HG02885 (cell line): ENCODE results near the gene HRK.

ENCODE experiments used
- ATAC-seq: cut with Tn5 transposase; IDR thresholded peaks from one replicate; pipeline ENCODE4 v1.9.1; 2021; ENCODE audit warnings: mild to moderate bottlenecking; ENCODE audit not compliant: unreplicated experiment, poor library complexity

The HRK gene

DNA sequence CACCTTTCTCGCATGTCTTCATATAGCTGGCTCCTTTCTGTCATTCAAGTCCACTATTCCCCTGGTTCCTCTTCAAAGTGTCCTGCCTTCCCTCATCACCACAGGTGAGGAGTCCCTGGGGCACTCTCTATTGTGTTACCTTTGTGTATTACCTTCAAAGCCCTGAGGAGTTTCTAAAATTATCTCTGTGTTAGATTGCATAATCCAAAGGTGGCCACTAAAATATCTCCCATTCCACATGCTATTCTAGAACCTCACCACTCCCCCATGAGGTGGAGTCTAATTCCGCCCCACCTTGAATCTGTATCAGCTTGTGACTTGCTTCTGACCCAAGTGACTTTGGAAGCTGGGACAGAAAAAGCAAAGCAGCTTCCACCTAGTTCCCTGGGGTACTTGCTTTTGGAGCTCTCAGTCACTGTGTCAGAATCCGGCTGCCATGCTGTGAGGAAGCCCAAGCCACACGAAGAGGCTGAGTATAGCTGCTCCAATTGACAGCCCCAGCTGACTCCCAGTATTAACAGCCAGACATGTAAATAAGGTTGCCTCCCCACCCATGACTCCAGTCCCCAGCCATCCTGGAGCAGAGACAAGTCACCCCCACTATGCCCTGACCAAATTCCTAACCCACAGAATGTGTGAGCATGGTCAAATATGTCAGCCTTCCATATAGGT, 6.8 kb downstream of the HRK start:
- ATAC-seq, result no peak

- no peak for ATAC-seq
Observed at GRCh38 chr12:116870306-116870705, 10.9 kb downstream of the HRK start.

- ATAC-seq, result no peak
Observed at GRCh38 chr12:116867523-116867922, 13.7 kb downstream of the HRK start.

- no peak for ATAC-seq
Observed at GRCh38 chr12:116864371-116865160, 16.7 kb downstream of the HRK start.

DNA sequence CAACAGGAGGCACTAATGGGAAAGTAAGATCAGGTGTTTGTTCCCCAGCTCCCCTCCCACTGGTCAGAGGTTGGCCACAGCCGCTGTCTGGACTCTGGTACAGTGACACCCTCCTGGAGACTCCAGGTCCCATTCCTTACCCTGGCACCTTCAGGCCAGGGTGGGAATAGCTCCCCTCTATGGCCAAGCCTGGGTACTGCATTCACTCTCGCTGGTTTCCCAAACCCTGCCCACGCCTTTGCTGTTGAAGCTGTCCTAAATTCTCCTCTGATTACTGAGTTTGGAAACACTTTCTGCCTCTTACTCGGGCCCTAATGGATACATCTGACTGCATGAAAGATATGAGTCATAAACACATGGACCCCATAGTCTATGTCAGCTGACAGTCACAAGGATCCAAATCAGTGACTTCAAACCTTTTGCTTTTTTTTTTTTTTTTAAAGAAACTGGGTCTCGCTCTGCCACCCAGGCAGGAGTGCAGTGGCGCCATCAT, 17.9 kb downstream of the HRK start:
- no peak for ATAC-seq

DNA sequence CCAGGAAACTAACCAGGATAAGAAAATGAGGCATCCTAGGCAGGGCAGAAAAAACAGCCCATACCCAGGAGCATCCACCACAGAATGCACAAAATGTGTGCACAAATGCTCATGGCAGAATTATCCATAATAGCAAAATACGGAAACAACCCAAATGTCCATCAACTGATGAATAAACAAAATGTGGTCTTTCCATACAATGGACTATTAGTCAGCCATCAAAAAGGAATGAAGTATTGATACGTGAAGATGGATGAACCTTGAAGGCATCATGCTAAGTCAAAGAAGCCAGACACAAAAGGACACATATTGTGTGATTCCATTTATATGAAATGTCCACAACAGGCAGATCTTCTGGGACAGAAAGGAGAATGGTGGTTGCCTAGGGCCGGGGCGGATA, 19.1 kb downstream of the HRK start:
- no peak for ATAC-seq

GRCh38 chr12:116861320-116861719, 19.9 kb downstream of the HRK start:
- peak; percentile 79 for ATAC-seq

- no peak for ATAC-seq
Observed at GRCh38 chr12:116860263-116860662, 21.0 kb downstream of the HRK start.

GRCh38 chr12:116859079-116859478, 22.2 kb downstream of the HRK start:
- ATAC-seq, result no peak

DNA sequence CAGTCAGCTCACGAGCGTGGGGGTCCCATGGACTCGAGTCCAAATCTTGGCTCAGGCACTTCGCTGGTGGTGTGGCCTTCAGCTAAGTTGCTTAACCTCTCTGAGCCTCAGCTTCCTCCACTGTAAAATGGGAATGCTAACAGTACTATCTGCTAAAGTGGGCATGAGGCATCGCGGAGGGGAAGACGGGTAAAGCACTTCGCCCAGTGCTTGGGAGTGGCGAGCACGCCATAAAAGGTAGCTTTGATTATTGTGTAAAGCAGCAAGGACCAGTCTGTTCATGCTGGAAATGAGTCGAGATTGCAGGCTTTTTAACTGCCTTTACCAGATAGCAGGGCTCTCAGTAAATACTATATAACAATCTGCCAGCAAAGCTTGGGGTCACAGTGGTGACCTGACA, 24.5 kb downstream of the HRK start:
- no peak for ATAC-seq

DNA sequence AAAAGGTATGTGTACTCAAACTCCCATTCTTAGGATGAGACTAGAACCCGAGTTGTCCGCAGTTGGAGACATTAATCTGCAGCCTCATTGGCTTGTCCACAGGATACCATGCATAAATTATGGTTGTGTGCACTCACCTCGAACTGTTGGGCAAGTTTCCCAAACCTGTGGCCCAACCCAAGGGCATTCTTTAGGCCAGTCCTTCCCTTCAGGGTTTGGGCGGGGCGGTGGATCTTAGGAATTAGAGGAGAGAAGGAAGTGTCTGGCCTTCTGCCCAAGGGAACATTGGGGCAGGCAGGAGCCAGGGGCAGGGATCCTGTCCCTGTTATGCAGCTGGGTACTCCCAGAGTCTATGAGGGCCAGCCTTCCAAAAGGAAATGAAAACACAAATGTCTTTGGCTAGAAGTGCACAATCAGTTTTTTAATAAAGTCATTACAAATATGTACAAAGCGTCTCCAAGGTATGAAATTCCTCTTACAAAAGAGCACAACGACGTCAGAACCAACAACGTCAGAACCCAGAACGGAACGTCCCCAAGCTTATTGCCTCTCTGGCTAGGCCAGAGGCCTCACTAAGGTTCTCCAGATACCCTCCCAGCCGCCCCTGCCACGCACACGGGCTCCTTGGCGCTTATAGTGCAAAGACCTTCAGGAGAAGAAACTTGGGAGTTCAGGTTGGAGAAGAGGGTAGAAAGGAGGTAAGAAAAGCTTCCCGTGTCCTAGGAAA, 25.3 kb downstream of the HRK start:
- ATAC-seq, result no peak

DNA sequence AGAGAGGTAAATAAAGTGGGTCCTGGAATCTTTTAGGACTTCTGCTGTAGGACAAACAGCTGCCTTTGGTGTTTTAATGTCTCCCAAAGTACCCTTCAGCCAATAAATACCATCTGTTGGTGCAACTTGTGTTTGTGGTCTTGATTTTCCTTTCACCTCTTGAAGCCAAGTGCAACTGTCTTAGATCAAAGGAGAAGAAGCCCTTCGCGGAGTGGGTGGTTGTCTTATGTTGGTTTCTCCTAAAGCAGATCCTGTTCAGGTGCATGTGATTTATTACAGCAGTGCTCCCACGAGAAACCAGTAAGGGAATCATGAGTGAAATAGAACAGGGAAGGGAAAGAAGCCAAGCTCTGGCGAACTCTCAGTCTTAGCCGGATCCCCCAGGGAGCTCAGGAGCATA, 27.7 kb downstream of the HRK start:
- ATAC-seq, result no peak

DNA sequence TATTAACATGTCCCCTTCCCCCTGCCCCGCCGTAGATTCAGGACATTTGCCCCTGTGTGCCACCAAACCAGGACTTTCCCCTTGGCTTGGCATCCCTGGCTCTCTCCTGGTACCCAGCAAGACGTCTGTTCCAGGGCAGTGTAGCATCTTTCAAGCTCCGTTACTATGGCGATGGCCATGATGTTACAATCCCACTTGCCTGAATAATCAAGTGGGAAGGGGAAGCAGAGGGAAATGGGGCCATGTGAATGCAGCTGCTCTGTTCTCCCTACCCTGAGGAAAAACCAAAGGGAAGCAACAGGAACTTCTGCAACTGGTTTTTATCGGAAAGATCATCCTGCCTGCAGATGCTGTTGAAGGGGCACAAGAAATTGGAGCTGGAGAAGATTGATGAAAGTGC, 28.9 kb downstream of the HRK start:
- no peak for ATAC-seq

DNA sequence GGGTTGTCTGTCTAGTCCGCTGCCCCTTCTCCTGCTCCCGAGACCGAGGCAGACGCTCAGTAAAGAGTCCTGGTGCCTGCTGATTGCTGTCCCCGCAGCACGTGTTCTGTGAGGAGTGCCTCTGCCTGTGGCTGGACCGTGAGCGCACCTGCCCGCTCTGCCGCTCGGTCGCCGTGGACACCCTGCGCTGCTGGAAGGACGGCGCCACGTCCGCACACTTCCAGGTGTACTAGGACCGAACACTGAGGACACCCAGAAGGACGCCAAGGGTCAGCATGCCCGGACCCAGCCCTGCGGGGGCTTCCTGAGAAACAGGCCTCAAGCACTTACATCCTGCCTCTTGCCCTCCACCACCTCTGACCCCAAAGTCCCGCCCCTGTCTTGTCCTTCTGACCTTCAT, 32.0 kb downstream of the HRK start:
- ATAC-seq, result no peak

DNA sequence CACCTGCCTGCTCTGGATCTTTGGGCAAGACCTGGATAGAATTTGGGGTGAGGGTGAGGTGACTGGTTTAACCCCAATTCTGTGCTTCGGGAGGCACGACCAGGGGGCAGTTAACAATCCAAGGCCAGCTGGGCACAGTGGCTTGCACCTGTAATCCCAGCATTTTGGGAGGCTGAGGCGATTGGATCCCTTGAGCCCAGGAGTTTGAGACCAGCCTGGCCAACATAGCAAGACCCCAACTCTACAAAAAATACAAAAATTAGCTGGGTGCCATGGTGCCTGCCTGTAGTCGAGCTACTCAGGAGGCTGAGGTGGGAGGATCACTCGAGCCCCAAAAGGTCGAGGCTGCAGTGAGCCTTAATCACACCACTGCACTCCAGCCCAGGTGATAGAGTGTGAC, 38.2 kb downstream of the HRK start:
- ATAC-seq, result no peak

DNA sequence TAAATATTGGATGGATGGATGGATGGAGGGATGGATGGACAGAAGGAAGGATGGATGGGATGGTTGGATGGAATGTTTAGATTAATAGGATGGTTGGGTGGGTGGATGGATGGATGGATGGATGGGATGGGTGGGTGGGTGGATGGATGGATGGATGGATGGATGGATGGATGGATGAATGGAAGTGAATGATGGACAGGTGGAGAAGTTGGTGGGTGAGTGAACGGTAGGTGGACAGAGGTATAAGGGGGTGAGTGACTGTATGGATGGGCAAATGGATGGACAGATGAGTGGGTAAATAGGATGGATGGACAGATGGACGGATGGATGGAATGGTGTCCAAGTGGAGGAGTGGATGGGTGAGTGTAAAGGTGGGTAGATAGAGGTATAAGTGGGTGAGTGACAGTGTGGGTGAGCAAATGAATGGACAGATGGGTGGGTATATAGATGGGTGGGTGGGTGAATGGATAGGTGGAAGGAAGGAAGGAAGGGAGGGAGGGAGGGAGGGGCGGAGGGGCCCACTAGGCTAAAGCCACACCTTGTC, 41.9 kb downstream of the HRK start:
- no peak for ATAC-seq

- no peak for ATAC-seq
Observed at GRCh38 chr12:116838365-116838764, 42.9 kb downstream of the HRK start.

GRCh38 chr12:116837097-116837496, 44.1 kb downstream of the HRK start:
- ATAC-seq, result no peak

- no peak for ATAC-seq
Observed at GRCh38 chr12:116835484-116835883, 45.8 kb downstream of the HRK start.

GRCh38 chr12:116833474-116833873, 47.8 kb downstream of the HRK start:
- ATAC-seq, result no peak

DNA sequence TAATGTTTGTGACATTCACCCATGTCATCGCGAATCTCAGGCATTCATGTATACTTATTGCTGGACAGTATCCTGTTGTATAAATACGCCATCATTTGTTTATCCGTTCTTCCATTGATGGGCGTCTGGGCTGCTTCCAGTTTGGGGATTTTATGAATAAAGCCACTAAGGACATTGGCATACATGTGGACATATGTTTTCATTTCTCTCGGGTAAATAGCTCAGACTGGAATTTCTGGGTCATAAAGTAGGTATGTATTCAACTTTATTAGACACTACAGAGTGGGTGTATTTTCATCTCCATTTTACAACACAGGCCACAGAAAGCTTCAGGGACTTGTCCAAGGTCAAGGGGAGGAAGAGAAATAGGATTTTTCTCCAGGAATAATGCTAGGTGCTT, 48.9 kb downstream of the HRK start:
- no peak for ATAC-seq
